NOMO-1 treated with DMSO at 0.1 percent for 48 hours (cell line): ENCODE results near the gene PRICKLE2.
A peak's percentile ranks its signal among the peaks of the same experiment; 100 is the strongest.

Experiments
- DNase-seq: peaks from one replicate; lab custom pipeline; 2025; ENCODE audit not compliant: unreplicated experiment; lab: John Stamatoyannopoulos, UW

The PRICKLE2 gene

DNA sequence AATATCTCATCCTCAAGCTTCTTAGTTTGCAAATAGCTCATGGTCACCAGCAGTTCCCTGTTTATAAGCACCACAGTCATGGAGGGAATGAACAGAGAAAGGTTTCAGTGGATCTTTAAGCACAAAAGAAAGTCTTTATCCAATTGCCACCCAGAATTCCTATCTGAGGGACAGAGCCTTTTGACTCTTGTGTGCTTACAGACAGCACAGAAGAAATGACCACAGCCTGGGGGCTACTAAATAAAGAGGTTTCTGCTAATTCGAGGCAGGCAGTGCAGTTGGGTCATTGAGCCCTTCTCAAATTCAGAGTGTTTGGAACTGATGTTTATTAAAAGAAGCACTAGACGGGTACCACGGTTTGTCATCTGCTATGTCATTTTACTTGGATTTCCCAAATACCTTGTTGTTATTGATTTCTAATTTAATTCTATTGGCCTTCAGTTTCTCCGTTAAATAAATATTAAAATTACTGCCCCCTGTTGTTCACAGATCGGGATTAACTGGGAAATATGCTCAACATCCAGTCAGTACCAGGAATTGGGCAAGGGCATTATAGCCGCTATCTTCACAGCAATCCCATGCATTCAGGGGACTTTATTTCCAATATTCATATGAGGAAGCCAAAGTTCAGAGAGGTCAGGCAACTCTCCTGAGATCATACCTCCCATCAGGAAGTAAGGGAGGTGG lies 3.6 kb downstream of the PRICKLE2 start:
- no peak for DNase-seq

DNA sequence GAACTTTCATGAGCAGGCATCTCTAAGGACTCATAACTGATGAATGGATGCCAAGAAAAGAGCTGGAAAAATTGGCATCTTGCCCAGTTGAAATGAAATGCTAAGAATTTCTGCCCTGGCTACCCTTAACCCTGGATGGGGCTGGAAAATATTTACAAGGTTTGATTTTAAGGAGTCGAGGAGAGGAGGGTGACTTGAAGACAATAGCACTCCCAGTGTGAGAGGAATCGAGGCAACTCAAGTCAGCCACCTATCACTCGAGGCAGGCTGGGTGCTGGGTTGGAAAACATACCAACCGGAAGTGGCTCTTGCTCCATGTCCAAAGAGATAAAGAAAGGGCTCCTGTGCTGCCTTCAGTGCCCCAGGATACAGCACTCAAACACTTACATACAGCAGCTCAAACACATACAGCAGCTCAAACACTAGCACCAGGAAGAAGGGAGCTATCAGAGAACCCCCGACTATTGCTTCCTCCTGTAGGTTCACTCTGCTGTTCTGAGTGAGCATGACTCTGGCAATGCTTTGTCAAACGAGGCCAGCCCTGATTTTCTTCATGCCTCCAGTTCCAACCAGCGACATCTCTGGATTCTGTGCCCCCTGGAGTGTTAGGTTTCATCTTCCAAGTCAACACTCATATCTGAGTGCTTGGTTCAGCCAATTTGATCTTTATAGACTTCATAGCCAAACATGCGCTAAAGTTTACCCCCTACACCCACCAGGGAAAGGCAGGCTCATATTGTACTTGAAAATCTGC lies 4.9 kb downstream of the PRICKLE2 start:
- DNase-seq: no peak

- no peak for DNase-seq
Observed at GRCh38 chr3:64218746-64219145, 6.5 kb downstream of the PRICKLE2 start.

DNA sequence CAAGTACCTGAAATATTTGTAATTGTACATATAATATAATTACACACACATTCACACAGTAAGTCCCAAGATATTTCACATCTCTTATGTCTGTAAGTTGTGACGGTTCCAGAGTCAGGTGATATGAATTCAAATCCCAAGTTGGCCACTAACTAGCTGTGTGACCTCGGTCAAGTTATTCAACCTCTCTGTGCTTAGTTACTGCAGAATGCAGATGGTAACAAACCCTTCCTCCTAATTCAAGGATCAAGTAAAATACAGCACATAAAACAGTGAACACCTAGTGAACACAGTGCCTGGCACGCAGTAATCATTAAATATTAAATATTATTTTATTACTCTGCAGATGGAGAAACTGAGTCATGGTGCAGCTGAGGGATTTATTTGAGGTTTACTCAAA lies 6.9 kb downstream of the PRICKLE2 start:
- no peak for DNase-seq

DNA sequence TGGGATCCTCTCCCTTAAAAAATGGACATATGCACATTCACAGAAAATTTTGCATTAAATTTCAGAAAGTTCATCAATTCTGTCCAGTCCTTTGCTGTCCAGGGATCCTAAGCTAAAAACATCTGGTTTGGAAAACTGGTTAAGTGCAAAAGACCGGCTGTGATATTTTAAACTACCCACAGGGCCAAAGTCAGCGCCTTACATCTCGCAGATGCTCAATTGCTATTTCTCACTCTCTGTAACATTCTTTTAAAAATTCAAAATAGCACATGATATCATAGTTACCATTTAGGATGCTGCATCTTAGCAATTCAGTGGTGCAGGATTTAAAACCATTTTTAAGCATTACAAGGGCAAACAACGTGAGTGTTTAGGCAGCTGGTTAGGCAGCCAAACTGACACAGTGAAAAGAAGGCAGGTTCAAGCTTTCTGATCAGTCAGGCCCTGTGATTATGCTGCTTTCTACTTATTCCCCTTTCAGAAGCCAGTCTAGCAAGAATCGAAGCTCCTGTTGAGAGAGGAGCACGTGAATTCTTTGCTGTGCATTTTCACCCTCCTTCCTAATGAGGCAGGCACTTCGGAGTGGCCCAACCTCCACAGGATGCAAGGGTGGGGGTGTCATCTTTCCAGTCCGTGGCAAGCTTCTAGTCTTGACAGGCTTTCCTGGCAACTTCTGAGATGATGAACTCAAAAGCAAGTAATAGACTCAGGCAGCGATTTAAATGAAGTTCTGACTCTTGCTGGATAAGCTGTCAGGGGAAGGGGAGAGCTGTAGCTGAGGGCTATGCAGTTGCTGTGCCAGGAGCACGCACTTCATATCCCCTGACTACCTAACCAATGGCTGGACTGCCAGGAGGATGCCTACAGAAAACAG lies 8.8 kb downstream of the PRICKLE2 start:
- DNase-seq: no peak

DNA sequence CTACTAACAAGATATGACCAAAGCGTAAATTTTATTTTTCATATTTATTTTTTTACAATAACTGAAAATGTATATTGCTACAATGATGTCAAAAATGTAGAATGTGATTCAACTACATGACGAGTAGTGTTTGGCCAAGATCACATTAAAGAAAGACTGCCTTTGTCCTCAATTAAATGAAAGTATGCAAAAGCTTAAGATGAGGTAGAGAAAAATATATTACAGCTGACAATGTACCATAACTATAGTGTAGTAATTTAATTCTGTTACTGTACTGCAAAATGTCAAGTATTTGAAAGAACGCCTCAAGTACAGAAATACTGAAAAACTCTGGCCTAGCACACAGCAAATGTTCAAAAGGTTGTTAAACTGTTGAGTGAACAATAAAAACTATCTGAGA lies 9.7 kb downstream of the PRICKLE2 start:
- no peak for DNase-seq

- no peak for DNase-seq
Observed at GRCh38 chr3:64215103-64215502, 10.2 kb downstream of the PRICKLE2 start.

DNA sequence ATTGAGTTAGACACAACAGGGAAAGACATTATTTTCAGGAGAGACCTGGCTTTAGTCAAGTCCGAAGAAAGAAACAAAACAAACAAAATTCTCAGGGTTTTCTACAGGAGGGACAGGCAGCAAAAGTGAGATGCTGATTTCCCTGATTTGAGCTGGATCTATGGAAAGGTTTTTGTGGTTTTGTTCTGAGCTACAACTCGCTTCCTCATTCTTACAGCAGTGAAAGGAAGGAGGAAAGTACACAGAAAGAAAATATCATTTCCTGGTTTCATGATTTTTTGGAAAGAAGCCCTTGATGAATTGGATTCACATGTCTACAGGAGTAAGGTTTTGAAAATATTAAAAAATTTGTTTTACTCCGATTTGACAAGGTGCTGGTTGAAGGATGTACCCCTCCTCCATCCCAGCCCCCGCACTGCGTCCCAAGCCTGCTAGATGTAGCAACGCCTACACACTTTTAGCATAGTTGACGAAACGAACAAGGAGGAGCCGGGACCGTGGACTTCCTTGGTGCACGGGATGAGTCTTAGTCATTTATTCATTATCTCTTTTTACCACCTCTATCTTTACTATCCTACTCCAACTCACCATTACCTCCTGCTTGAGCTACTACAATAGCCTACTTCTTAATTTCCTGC lies 10.8 kb downstream of the PRICKLE2 start:
- DNase-seq: peak; percentile 78

GRCh38 chr3:64213962-64214379 lies 11.3 kb downstream of the PRICKLE2 start:
- DNase-seq: no peak

GRCh38 chr3:64213224-64213878 lies 11.9 kb downstream of the PRICKLE2 start:
- DNase-seq: no peak

GRCh38 chr3:64209866-64210621 lies 15.2 kb downstream of the PRICKLE2 start:
- peak; percentile 65 for DNase-seq

- DNase-seq: no peak
Observed at GRCh38 chr3:64207289-64208080, 17.8 kb downstream of the PRICKLE2 start.

GRCh38 chr3:64203969-64204908 lies 21.0 kb downstream of the PRICKLE2 start:
- no peak for DNase-seq

GRCh38 chr3:64203216-64203615 lies 22.1 kb downstream of the PRICKLE2 start:
- no peak for DNase-seq

DNA sequence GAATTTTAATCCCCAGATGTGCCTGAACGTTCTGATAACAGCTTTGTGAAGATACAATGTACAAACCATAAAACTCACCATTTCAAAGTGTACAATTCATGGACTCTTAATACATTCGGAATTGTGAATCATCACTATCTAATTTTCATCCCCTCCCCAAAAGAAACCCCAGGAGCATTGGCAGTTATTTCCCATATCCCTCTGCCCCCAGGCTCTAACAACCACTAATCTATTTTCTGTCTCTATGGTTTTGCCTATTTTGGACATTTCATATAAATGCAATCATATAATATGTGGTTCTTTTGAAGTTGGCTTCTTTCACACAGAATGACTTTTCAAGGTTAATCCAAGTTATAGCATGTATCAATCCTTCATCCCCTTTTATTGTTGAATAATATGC lies 25.3 kb downstream of the PRICKLE2 start:
- DNase-seq: no peak

GRCh38 chr3:64196236-64196929 lies 28.9 kb downstream of the PRICKLE2 start:
- DNase-seq: no peak

DNA sequence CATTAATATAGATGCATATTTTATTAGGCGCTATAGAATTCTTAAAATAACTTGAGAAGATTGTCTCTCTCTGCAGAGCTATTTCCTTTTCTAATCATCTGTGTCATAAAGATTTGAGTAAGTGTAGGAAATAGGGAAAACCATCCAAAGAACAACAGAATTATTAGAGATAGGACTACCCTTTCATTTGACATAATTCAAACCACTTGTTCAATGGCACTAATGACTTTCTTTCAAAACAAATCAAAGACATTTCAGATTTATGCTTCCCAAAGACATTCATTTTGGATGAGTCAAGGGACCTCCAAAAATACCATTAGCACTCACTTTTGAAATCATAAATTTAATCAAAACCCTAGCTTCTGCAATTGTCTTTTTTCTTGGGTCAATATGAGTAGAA lies 29.5 kb downstream of the PRICKLE2 start:
- no peak for DNase-seq
